Progenitor cell of endocrine pancreas (in vitro differentiated cells): ENCODE data around the gene OXLD1. TPM values are rescaled to one million over a fixed set of nuclear protein-coding genes. Genes with fewer than 3 reads are reported as not detected.

Experiments used
- DNase-seq: peaks from one replicate; pipeline ENCODE4 v3.0.0; 2021; ENCODE audit warnings: low spot score; ENCODE audit not compliant: unreplicated experiment
- H3K27ac Mint-ChIP-seq: 2 replicates; pipeline ENCODE4 v1.8.0; 2021; ENCODE audit warnings: mild to moderate bottlenecking, moderate library complexity, mixed read lengths
- H3K27me3 Mint-ChIP-seq: 2 replicates; pipeline ENCODE4 v1.8.0; 2021; ENCODE audit warnings: mixed read lengths
- H3K36me3 Mint-ChIP-seq: 2 replicates; pipeline ENCODE4 v1.8.0; 2022; ENCODE audit warnings: mixed read lengths; ENCODE audit not compliant: insufficient read depth
- H3K4me1 Mint-ChIP-seq: 2 replicates; pipeline ENCODE4 v1.8.0; 2021; ENCODE audit warnings: low read depth, mixed read lengths
- H3K4me3 Mint-ChIP-seq: 2 replicates; pipeline ENCODE4 v1.8.0; 2021; ENCODE audit warnings: low read depth, mild to moderate bottlenecking, moderate library complexity, mixed read lengths
- H3K9me3 Mint-ChIP-seq: 2 replicates; pipeline ENCODE4 v1.8.0; 2021; ENCODE audit warnings: low read depth, mixed read lengths
- total RNA-seq: library from RNA; stranded (reverse); gene quantifications from 2 replicates; pipeline ENCODE4 v1.2.1, GENCODE V29; 2021
- TF ChIP-seq, protein P1 (sequence below): fragments of 200-600 bp; sonication (generic); IDR thresholded peaks from one replicate; pipeline ENCODE4 v1.5.0; 2021; ENCODE audit warnings: antibody characterized with exemption, mild to moderate bottlenecking; ENCODE audit not compliant: unreplicated experiment

OXLD1 gene
- total RNA-seq, 1 donor from 2014 or later = 18.6 TPM

DNA sequence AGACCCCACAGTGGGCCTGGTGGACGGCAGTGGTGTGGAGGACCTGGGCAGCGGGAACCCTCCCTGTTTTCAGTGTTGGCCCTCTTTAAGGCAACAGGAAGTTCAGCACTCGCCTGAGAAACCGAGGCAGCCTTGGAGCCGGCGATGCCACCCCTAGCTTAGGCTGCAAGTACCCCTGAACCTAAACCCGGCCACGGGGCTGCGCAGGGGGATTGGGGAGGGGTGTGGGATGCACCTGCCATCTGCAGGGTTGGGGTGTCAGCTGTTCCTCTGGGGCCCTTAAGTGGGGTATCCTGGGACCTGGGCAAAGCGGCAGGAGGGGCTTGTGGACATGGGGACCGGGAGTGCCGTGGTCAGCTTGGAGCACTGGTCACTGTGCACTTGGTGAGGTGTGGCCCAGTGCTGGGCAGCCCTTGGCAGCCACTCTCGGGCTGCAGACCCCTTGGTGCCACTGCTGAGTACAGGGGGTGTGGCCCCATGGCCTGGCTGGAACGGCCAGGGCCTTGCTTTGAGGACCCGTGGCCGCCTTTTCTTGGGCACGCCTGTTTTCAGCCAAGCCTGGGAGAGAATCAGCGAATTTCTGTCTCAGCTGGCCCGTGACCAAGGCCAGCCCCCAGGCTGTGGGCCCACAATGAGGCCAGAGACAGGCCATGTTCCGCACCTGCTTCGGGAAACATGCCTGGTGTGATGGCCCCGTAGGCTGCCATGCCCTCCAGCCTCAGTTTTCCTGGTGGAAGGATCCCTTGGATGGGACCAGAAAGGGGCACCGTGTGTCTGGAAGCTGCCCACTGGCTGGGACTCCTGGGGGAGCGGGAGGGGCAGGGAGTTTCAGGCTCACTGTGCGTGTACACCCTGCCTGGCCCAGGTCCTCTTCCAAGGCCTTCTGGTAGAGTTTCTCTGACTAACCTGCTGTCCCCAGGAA lies 41.6 kb upstream of the OXLD1 start:
- Mint-ChIP-seq H3K27ac (no peak overlapping the region), H3K4me1 (peaks cover 14% of the 10 kb centered on the region), H3K27me3 (peaks cover 5% of the 10 kb centered on the region), H3K9me3 (no peaks in the 10 kb centered on the region), H3K4me3 (no peak overlapping the region), H3K36me3 (peaks cover 7% of the 10 kb centered on the region)
- DNase-seq = no peak
- TF ChIP-seq, protein P1, sequence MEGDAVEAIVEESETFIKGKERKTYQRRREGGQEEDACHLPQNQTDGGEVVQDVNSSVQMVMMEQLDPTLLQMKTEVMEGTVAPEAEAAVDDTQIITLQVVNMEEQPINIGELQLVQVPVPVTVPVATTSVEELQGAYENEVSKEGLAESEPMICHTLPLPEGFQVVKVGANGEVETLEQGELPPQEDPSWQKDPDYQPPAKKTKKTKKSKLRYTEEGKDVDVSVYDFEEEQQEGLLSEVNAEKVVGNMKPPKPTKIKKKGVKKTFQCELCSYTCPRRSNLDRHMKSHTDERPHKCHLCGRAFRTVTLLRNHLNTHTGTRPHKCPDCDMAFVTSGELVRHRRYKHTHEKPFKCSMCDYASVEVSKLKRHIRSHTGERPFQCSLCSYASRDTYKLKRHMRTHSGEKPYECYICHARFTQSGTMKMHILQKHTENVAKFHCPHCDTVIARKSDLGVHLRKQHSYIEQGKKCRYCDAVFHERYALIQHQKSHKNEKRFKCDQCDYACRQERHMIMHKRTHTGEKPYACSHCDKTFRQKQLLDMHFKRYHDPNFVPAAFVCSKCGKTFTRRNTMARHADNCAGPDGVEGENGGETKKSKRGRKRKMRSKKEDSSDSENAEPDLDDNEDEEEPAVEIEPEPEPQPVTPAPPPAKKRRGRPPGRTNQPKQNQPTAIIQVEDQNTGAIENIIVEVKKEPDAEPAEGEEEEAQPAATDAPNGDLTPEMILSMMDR = no peak

GRCh38 chr17:81706757-81707624 lies 40.6 kb upstream of the OXLD1 start:
- H3K27me3 Mint-ChIP-seq = peaks cover 5% of the 10 kb centered on the region
- TF ChIP-seq, protein P1 = no peak
- H3K9me3 Mint-ChIP-seq = no peaks in the 10 kb centered on the region
- H3K27ac Mint-ChIP-seq = no peak overlapping the region
- peaks cover 18% of the 10 kb centered on the region for H3K4me1 Mint-ChIP-seq
- H3K36me3 Mint-ChIP-seq = peaks cover 7% of the 10 kb centered on the region
- DNase-seq = no peak
- H3K4me3 Mint-ChIP-seq = no peak overlapping the region

DNA sequence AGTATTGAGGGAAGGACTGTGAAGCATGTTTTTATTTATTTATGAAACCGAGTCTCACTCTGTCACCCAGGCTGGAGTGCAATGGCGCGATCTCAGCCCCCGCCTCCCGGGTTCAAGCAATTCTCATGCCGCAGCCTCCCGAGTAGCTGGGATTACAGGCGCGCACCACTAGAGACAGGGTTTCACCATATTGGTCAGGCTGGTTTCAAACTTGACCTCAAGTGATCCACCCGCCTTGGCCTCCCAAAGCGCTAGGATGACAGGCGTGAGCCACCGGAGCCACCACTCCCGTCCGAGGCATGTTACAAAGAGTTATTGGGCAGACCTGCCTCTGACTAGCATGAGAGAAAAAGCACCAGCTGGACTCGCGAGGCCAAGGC lies 39.8 kb upstream of the OXLD1 start:
- Mint-ChIP-seq H3K27me3 (peaks cover 5% of the 10 kb centered on the region), H3K4me1 (peaks cover 16% of the 10 kb centered on the region), H3K4me3 (no peak overlapping the region), H3K36me3 (peaks cover 7% of the 10 kb centered on the region), H3K9me3 (no peaks in the 10 kb centered on the region), H3K27ac (no peak overlapping the region)
- no peak for DNase-seq
- TF ChIP-seq, protein P1 = no peak

DNA sequence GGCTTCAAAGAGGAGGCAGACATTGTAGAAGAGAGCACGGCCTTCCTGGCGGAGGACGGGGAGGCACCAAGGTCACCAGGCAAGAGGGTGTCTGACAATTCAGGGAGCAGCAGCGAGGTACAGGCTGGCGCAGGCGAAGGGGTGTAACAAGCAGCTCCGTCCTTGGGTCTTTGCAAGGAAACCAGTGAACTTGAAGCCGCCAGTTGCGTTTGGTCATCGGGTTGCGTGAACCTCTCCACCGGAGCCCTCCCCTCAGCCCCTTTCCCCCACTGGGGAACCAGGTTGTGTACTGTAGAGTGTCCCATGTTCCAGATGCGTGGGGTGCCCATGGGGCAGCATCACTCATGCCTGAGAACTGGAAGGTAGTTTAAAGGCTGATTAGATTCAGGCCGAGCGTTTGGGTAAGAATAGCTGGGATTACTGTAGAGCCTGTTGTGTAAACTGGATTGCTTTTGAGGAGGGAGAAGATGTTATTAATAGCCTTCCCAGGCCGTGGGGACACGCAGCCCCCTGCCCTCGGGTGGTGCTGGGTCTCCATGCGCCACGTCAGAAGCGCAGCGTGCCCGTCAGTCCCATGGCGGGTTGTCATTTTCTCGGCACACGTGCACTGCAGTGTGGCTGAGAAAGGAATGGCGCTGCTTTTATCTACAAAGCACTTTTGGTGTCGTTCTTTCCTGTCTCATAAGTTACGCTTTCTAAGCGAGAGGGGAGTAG lies 39.3 kb upstream of the OXLD1 start:
- H3K36me3 Mint-ChIP-seq = peaks cover 11% of the 10 kb centered on the region
- H3K4me1 Mint-ChIP-seq = peaks cover 12% of the 10 kb centered on the region
- TF ChIP-seq, protein P1 = no peak
- no peaks in the 10 kb centered on the region for H3K9me3 Mint-ChIP-seq
- H3K27me3 Mint-ChIP-seq = peaks cover 2% of the 10 kb centered on the region
- no peak for DNase-seq
- H3K4me3 Mint-ChIP-seq = peak overlapping the region; percentile 29
- peak overlapping the region; percentile 56 for H3K27ac Mint-ChIP-seq
